Measurements from ENCODE around the gene KCNJ11.

Gene KCNJ11

GRCh38 chr11:17386331-17387084 lies 2.0 kb downstream of the KCNJ11 start:
- TF ChIP-seq CTCF (IDR thresholded peaks at IDR 0.05), result peak; percentile 64

DNA sequence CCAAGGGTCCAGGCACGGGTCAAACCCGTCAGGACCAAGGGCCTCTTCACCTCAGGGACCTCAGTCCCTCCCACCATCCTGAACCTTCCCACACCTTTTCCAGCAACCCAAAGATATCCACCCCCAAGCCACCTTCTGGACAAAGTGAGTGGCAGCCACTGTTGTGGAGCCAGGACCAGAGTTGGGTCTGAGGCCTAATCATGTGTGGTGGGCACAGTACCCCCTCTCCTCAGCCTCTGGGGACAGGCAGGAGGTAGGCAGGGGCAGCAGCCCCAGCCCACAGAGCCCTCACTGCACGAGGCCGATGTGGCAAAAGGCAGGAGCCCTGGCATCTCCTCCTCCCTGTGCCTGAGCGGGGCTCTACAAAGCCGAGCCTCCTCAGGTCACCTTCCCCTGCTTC lies 2.5 kb downstream of the KCNJ11 start:
- TF ChIP-seq CTCF (IDR thresholded peaks at IDR 0.05), result no peak

DNA sequence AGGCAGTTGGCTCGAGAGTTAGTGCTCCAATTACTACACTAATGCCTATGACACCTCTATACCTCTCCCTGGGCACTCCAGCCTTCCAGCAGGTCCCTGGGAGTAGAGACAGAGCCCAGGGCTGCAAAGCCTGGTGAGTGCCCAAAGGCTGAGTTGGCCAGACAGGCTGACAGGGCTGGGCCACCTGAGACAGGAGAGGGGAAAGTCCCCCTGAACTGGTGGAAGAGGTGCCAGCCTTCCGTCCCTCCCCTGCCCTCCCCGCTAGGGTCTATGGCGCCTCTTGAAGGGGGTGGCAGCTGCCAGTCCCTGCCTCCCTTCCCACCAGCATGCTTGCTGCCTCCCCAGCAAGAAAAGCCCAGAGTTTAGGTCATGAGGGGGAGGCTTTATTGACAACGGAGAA lies 3.0 kb downstream of the KCNJ11 start:
- TF ChIP-seq CTCF (IDR thresholded peaks at IDR 0.05), result no peak

DNA sequence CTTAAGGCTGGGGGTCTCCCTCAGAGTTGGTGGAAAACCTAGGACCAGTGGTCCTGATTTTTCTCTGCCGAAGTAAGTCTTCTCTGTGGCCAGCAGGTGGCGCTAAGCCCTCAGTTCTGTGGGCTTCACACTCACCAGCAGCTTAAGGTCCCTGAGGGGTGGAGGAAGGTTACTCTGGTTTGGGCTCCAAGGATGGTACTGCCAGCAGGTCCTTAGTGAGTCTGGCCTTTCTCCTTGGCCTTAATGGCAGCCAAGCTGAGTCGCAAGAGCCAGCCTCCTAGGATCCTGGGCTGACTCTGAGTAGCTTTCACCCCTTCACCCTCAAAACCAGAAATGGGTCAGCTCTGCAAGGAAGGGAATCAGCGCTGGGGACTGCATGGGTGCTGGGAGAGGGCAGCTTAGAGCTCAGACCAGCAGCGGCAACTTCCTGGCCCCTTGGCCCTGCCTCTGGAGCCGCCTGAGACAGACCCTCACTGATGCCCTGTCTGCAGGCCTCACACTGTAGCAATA lies 4.4 kb downstream of the KCNJ11 start:
- peak; percentile 92 for TF ChIP-seq CTCF (IDR thresholded peaks at IDR 0.05)

DNA sequence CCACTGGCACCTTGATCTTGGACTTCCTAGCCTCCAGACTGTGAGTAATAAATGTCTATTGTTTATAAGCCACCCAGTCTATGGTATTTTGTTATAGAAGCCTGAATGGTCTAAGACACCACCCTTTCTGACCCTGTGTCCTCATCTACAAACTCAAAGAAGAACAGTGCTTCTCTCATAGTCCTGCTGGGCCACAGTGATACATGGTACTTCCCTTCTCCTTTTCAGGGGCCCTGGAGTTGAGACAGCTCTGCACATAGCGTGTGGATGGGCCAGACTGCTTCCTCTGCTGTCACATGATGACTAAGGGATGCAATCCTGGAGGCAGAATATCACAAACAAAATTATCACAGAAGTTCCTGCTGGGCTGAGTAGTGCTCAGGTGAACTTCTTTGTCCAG lies 5.0 kb downstream of the KCNJ11 start:
- no peak for TF ChIP-seq CTCF (IDR thresholded peaks at IDR 0.05)

DNA sequence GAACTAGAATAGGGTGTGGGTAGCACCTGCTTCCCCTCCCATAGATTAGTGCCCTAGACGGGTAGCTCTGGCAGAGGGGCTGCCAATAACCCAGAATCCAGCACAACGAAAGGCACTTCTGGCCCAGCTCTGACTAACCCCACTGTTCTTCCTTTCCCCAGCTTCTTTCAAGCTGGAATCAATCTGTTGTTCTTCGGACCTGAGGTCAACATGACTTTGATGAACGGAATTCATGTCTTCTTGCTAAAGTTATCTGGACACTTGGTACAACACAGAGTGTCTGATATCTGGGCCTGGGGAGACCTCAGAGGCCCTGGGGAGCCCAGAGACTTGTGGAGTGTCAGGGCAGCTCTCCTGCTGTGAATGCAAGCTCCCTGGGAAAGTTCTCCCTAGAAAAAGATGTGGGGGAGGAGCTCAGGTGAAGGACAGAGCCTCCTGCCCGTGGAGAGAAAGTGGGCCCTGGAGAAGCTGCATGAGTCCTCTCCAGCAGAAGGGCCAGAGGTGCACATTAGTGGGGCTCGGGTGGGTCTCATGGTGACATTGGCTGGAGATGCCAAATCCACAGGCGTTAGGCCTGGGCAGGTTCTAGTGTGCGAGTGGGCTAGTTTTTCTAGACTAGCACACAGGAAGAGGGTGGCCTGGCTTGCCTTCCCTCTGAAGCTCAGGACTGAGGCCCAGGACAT lies 6.3 kb downstream of the KCNJ11 start:
- no peak for TF ChIP-seq CTCF (IDR thresholded peaks at IDR 0.05)

DNA sequence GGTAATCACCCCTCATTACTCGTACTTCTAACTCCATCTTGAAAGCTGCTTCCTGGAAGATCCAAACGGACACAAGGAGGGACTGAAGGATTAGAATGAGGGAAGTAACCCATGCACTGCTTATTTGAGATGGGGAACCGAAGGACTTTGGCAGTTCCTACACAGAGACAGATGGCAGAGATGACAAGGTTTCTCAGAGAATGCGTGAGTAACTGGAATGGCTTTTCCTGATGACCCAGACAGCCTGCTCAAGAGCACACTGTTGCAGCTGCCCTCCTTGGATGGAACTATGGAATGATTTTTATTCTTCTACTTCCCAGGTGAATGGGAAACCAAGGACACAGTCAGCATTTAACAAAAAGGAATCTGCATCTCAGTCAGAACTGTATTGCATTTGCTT lies 7.3 kb downstream of the KCNJ11 start:
- no peak for TF ChIP-seq CTCF (IDR thresholded peaks at IDR 0.05)
